Lower leg skin (tissue), 3 donors: ENCODE results near the gene SCTR.

Experiments used
- POLR2A ChIP-seq, 2 donors: fragments of 450-650 bp; IDR thresholded peaks; one replicate each; pipeline ENCODE4 v1.6.1; 2016 to 2017; ENCODE audit warnings: antibody characterized with exemption in 2 of 2, mild to moderate bottlenecking in 1 of 2, moderate library complexity in 1 of 2
- TF ChIP-seq, protein P1 (sequence below), 3 donors: fragments of 450-650 bp; IDR thresholded peaks; one replicate each; pipeline ENCODE4 v1.5.1; 2016; ENCODE audit warnings: antibody characterized with exemption in 3 of 3, mild to moderate bottlenecking in 3 of 3, moderate library complexity in 2 of 3

DNA sequence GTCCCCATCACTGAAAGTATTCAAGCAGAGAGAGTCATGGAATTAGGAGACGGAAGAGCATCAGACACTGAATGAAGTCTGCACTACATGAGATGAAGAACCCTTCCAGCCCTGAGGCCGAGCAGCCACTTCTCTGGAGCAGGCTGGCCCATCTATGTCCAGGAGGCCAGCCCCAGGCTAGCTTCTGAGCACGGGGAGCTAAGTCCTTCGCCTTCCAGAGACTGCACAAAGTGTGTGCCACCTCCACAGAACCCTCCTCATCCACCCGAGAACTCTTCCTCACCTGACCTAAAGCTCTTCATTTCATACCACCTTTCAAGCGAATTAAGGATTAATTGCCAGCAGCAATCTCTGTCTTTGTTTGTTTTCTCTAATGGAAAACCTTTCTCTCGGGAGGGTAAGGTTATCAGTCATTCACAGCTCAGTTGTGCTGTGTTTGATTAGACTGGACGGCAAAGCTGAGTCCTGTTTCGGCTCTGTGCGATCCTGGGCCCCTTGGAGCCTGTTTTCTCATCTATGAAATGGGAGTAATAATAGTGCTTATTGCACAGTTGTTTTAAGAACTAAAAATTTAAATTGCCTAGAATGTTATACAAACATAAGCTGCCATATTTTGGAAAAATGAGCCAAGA is 38.0 kb downstream of the SCTR start:
- TF ChIP-seq, protein P1, sequence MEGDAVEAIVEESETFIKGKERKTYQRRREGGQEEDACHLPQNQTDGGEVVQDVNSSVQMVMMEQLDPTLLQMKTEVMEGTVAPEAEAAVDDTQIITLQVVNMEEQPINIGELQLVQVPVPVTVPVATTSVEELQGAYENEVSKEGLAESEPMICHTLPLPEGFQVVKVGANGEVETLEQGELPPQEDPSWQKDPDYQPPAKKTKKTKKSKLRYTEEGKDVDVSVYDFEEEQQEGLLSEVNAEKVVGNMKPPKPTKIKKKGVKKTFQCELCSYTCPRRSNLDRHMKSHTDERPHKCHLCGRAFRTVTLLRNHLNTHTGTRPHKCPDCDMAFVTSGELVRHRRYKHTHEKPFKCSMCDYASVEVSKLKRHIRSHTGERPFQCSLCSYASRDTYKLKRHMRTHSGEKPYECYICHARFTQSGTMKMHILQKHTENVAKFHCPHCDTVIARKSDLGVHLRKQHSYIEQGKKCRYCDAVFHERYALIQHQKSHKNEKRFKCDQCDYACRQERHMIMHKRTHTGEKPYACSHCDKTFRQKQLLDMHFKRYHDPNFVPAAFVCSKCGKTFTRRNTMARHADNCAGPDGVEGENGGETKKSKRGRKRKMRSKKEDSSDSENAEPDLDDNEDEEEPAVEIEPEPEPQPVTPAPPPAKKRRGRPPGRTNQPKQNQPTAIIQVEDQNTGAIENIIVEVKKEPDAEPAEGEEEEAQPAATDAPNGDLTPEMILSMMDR (IDR thresholded peaks at IDR 0.05), result no peak
- TF ChIP-seq POLR2A (IDR thresholded peaks at IDR 0.05), result no peak
